Activated naive CD4-positive, alpha-beta T cell treated with anti-CD3 and anti-CD28 coated beads, Interleukin-2, amount 50 U/mL, for 24 hours (primary cell): ENCODE results near the gene FBXL4.
A peak's percentile ranks its signal among the peaks of the same experiment; 100 is the strongest.

Experiments
- H3K27ac Mint-ChIP-seq: one replicate; pipeline ENCODE4 v1.8.0; 2021; ENCODE audit warnings: mild to moderate bottlenecking, mixed read lengths
- H3K27me3 Mint-ChIP-seq: one replicate; pipeline ENCODE4 v1.8.0; 2021; ENCODE audit warnings: mixed read lengths
- H3K36me3 Mint-ChIP-seq: one replicate; pipeline ENCODE4 v1.8.0; 2021; ENCODE audit warnings: mixed read lengths
- H3K4me1 Mint-ChIP-seq: one replicate; pipeline ENCODE4 v1.8.0; 2021; ENCODE audit warnings: mixed read lengths
- H3K4me3 Mint-ChIP-seq: one replicate; pipeline ENCODE4 v1.8.0; 2021; ENCODE audit warnings: mild to moderate bottlenecking, mixed read lengths
- H3K9me3 Mint-ChIP-seq: one replicate; pipeline ENCODE4 v1.8.0; 2021; ENCODE audit warnings: mixed read lengths

The FBXL4 gene

GRCh38 chr6:98831057-98831958 lies 116.4 kb downstream of the FBXL4 start:
- H3K36me3 Mint-ChIP-seq = no peaks in the 10 kb centered on the region
- H3K27ac Mint-ChIP-seq = no peak overlapping the region
- H3K4me1 Mint-ChIP-seq = peaks cover 47% of the 10 kb centered on the region
- peaks cover 67% of the 10 kb centered on the region for H3K27me3 Mint-ChIP-seq
- H3K9me3 Mint-ChIP-seq = no peaks in the 10 kb centered on the region
- peak overlapping the region; percentile 63 for H3K4me3 Mint-ChIP-seq

- Mint-ChIP-seq H3K36me3 (no peaks in the 10 kb centered on the region), H3K4me3 (no peak overlapping the region), H3K4me1 (peaks cover 46% of the 10 kb centered on the region), H3K27ac (no peak overlapping the region), H3K27me3 (peaks cover 71% of the 10 kb centered on the region), H3K9me3 (no peaks in the 10 kb centered on the region)
These were observed 117.6 kb downstream of the FBXL4 start for GRCh38 chr6:98830146-98830545.

GRCh38 chr6:98828941-98829411 lies 118.8 kb downstream of the FBXL4 start:
- no peaks in the 10 kb centered on the region for H3K36me3 Mint-ChIP-seq
- peaks cover 72% of the 10 kb centered on the region for H3K27me3 Mint-ChIP-seq
- no peak overlapping the region for H3K27ac Mint-ChIP-seq
- no peak overlapping the region for H3K4me3 Mint-ChIP-seq
- peaks cover 46% of the 10 kb centered on the region for H3K4me1 Mint-ChIP-seq
- no peaks in the 10 kb centered on the region for H3K9me3 Mint-ChIP-seq

- no peaks in the 10 kb centered on the region for H3K36me3 Mint-ChIP-seq
- no peaks in the 10 kb centered on the region for H3K9me3 Mint-ChIP-seq
- H3K27ac Mint-ChIP-seq = no peak overlapping the region
- peaks cover 47% of the 10 kb centered on the region for H3K4me1 Mint-ChIP-seq
- peaks cover 72% of the 10 kb centered on the region for H3K27me3 Mint-ChIP-seq
- H3K4me3 Mint-ChIP-seq = no peak overlapping the region
These were observed 119.4 kb downstream of the FBXL4 start for GRCh38 chr6:98828211-98828788.

GRCh38 chr6:98827295-98828159 lies 120.2 kb downstream of the FBXL4 start:
- H3K27ac Mint-ChIP-seq = no peak overlapping the region
- H3K27me3 Mint-ChIP-seq = peaks cover 66% of the 10 kb centered on the region
- H3K4me3 Mint-ChIP-seq = no peak overlapping the region
- H3K4me1 Mint-ChIP-seq = peaks cover 41% of the 10 kb centered on the region
- no peaks in the 10 kb centered on the region for H3K36me3 Mint-ChIP-seq
- H3K9me3 Mint-ChIP-seq = no peaks in the 10 kb centered on the region

GRCh38 chr6:98825600-98826230 lies 122.0 kb downstream of the FBXL4 start:
- Mint-ChIP-seq H3K4me1 (peaks cover 26% of the 10 kb centered on the region), H3K36me3 (no peaks in the 10 kb centered on the region), H3K9me3 (no peaks in the 10 kb centered on the region), H3K27me3 (peaks cover 66% of the 10 kb centered on the region), H3K27ac (no peak overlapping the region), H3K4me3 (no peak overlapping the region)

GRCh38 chr6:98824902-98825599 lies 122.7 kb downstream of the FBXL4 start:
- H3K36me3 Mint-ChIP-seq = no peaks in the 10 kb centered on the region
- peaks cover 23% of the 10 kb centered on the region for H3K4me1 Mint-ChIP-seq
- H3K9me3 Mint-ChIP-seq = no peaks in the 10 kb centered on the region
- H3K4me3 Mint-ChIP-seq = no peak overlapping the region
- H3K27ac Mint-ChIP-seq = no peak overlapping the region
- H3K27me3 Mint-ChIP-seq = peaks cover 62% of the 10 kb centered on the region

GRCh38 chr6:98824162-98824901 lies 123.4 kb downstream of the FBXL4 start:
- no peaks in the 10 kb centered on the region for H3K36me3 Mint-ChIP-seq
- H3K27me3 Mint-ChIP-seq = peaks cover 62% of the 10 kb centered on the region
- peaks cover 23% of the 10 kb centered on the region for H3K4me1 Mint-ChIP-seq
- H3K27ac Mint-ChIP-seq = peak overlapping the region; percentile 14
- H3K4me3 Mint-ChIP-seq = peak overlapping the region; percentile 70
- H3K9me3 Mint-ChIP-seq = no peaks in the 10 kb centered on the region

- no peaks in the 10 kb centered on the region for H3K36me3 Mint-ChIP-seq
- H3K27me3 Mint-ChIP-seq = peaks cover 61% of the 10 kb centered on the region
- peak overlapping the region; percentile 14 for H3K27ac Mint-ChIP-seq
- H3K4me3 Mint-ChIP-seq = peak overlapping the region; percentile 70
- H3K4me1 Mint-ChIP-seq = peaks cover 22% of the 10 kb centered on the region
- H3K9me3 Mint-ChIP-seq = no peaks in the 10 kb centered on the region
These were observed 124.2 kb downstream of the FBXL4 start for GRCh38 chr6:98823428-98824161.

GRCh38 chr6:98821756-98822405 lies 125.9 kb downstream of the FBXL4 start:
- Mint-ChIP-seq H3K27ac (no peak overlapping the region), H3K36me3 (no peaks in the 10 kb centered on the region), H3K4me1 (peaks cover 17% of the 10 kb centered on the region), H3K9me3 (no peaks in the 10 kb centered on the region), H3K4me3 (no peak overlapping the region), H3K27me3 (peaks cover 62% of the 10 kb centered on the region)
